ENCODE data around the gene ATOSA. TPM values are rescaled to one million over a fixed set of nuclear protein-coding genes. Genes with fewer than 3 reads are reported as not detected.

Gene ATOSA
- total RNA-seq, 1 experiment from 2014 or later, result 8.6 TPM

- no peak for DNase-seq (ENCODE audit: low spot score)
Measured at GRCh38 chr15:52683580-52683979, 4.4 kb upstream of the ATOSA start.

- no peak for DNase-seq (ENCODE audit: low spot score)
Measured at GRCh38 chr15:52682781-52683180, 3.6 kb upstream of the ATOSA start.

- no peak for DNase-seq (ENCODE audit: low spot score)
Measured at GRCh38 chr15:52682200-52682599, 3.0 kb upstream of the ATOSA start.

GRCh38 chr15:52681441-52681840 is 2.3 kb upstream of the ATOSA start:
- DNase-seq (ENCODE audit: low spot score), result no peak

GRCh38 chr15:52680761-52681160 is 1.6 kb upstream of the ATOSA start:
- no peak for DNase-seq (ENCODE audit: low spot score)

- DNase-seq (ENCODE audit: low spot score), result no peak
Measured at GRCh38 chr15:52680041-52680391, 828 bp upstream of the ATOSA start.

GRCh38 chr15:52678468-52679231 is 538 bp downstream of the ATOSA start:
- peak; percentile 14 for DNase-seq (ENCODE audit: low spot score)

- peak; percentile 51 for DNase-seq (ENCODE audit: low spot score)
Measured at GRCh38 chr15:52677593-52678467, 1.4 kb downstream of the ATOSA start.

- DNase-seq (ENCODE audit: low spot score), result no peak
Measured at GRCh38 chr15:52674831-52675230, 4.4 kb downstream of the ATOSA start.

GRCh38 chr15:52673734-52674133 is 5.5 kb downstream of the ATOSA start:
- DNase-seq (ENCODE audit: low spot score), result no peak

- no peak for DNase-seq (ENCODE audit: low spot score)
Measured at GRCh38 chr15:52673312-52673711, 5.9 kb downstream of the ATOSA start.

- no peak for DNase-seq (ENCODE audit: low spot score)
Measured at GRCh38 chr15:52672661-52673060, 6.5 kb downstream of the ATOSA start.

- DNase-seq (ENCODE audit: low spot score), result no peak
Measured at GRCh38 chr15:52670087-52670486, 9.1 kb downstream of the ATOSA start.

- no peak for DNase-seq (ENCODE audit: low spot score)
Measured at GRCh38 chr15:52668133-52668532, 11.1 kb downstream of the ATOSA start.

- no peak for DNase-seq (ENCODE audit: low spot score)
Measured at GRCh38 chr15:52667597-52667996, 11.6 kb downstream of the ATOSA start.

GRCh38 chr15:52663536-52664294 is 15.5 kb downstream of the ATOSA start:
- no peak for DNase-seq (ENCODE audit: low spot score)

- DNase-seq (ENCODE audit: low spot score), result no peak
Measured at GRCh38 chr15:52661909-52662308, 17.3 kb downstream of the ATOSA start.

GRCh38 chr15:52660192-52660591 is 19.0 kb downstream of the ATOSA start:
- DNase-seq (ENCODE audit: low spot score), result no peak

- DNase-seq (ENCODE audit: low spot score), result no peak
Measured at GRCh38 chr15:52658955-52659354, 20.2 kb downstream of the ATOSA start.

- no peak for DNase-seq (ENCODE audit: low spot score)
Measured at GRCh38 chr15:52657338-52657737, 21.9 kb downstream of the ATOSA start.

GRCh38 chr15:52656412-52656811 is 22.8 kb downstream of the ATOSA start:
- no peak for DNase-seq (ENCODE audit: low spot score)

GRCh38 chr15:52653431-52653964 is 25.7 kb downstream of the ATOSA start:
- DNase-seq (ENCODE audit: low spot score), result peak; percentile 87

Data from H4 (cell line).